SK-N-DZ (cell line): ENCODE results near the gene PIK3AP1.
"Not testable (repeated sequence)": the region's sequence is repeated elsewhere in the genome, so short reads cannot be mapped to it uniquely, and the experiment has no call there.

Source experiments
- DNase-seq: peaks from one replicate; pipeline ENCODE4 v3.0.0-alpha.2; 2015; ENCODE audit warnings: low spot score

The PIK3AP1 gene

GRCh38 chr10:96698305-96698704 is 22.0 kb downstream of the PIK3AP1 start:
- DNase-seq = not testable (repeated sequence)

- DNase-seq = no peak
Observed at GRCh38 chr10:96697438-96697837, 22.9 kb downstream of the PIK3AP1 start.

DNA sequence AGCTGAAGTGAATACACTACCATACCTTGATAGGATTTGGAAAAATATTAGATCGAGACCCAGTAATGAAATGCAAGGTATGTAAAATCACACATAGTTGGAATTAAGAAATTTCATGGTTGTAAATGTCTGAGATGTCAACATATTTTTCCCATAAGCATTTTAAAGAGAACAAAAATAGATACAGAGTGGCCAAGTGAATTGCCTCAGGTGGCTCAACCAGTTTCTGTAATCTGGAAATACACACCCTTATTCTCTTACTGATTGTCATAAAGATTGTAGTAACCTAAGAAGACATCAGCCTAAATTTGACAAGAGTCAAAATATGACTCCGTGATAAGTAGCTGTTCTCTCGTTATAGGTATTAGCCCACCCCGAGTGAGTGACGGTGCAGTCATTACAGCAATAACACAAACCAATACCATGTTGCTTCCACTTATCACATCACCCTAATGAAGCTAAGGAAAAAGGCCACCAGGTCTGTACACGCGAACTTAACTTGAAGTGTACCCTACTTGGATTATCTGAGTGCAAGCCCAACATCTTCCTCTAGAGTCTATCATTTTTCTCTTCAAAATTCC is 23.4 kb downstream of the PIK3AP1 start:
- DNase-seq = no peak

DNA sequence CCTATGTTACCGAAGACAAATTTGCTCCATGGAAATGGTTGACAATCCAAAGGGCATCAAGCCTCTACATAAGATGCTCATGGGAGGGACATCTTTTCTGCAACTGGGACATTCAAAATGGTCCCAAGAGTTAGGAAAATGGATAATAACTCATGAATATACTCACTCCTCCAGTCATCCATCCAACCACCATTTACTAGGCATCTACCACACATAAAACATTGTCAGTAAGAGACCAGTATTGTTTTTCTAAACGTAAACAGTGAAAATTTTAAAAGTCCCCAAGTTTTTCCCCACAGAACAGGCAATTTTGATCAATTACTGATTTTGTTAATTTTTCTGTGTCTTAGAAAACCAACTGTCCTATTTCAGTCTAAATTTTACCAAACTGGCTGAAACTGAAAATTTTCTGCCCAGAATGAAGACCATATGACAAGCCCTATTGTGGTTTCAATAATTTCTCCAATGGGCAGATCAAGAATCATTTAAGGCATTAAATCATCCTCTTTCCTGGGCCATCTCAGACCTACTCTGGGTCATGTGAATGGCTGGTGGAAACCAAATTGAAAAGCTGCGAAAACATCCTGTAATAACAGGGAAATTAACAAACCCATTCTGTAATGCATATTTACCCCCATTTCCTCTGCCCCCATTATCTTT is 24.2 kb downstream of the PIK3AP1 start:
- no peak for DNase-seq

GRCh38 chr10:96695366-96695765 is 24.9 kb downstream of the PIK3AP1 start:
- DNase-seq = no peak

GRCh38 chr10:96693431-96693830 is 26.9 kb downstream of the PIK3AP1 start:
- DNase-seq = no peak

DNA sequence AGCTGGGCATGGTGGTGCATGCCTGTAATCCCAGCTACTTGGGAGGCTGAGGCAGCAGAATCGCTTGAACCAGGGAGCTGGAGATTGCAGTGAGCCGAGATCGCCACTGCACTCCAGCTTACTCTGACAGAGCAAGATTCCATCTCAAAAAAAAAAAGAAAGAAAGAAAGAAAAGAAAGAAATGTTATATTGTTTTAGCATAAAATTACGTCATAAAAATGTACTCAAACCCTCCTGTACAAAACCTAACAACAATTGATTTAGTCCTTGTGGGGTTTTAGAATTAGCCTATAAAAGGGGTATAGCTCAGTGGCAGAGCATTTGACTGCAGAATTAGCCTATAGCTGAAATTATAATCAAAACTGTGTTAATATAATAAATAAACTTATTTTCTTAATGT is 27.9 kb downstream of the PIK3AP1 start:
- no peak for DNase-seq

- DNase-seq = no peak
Observed at GRCh38 chr10:96691761-96692160, 28.6 kb downstream of the PIK3AP1 start.

DNA sequence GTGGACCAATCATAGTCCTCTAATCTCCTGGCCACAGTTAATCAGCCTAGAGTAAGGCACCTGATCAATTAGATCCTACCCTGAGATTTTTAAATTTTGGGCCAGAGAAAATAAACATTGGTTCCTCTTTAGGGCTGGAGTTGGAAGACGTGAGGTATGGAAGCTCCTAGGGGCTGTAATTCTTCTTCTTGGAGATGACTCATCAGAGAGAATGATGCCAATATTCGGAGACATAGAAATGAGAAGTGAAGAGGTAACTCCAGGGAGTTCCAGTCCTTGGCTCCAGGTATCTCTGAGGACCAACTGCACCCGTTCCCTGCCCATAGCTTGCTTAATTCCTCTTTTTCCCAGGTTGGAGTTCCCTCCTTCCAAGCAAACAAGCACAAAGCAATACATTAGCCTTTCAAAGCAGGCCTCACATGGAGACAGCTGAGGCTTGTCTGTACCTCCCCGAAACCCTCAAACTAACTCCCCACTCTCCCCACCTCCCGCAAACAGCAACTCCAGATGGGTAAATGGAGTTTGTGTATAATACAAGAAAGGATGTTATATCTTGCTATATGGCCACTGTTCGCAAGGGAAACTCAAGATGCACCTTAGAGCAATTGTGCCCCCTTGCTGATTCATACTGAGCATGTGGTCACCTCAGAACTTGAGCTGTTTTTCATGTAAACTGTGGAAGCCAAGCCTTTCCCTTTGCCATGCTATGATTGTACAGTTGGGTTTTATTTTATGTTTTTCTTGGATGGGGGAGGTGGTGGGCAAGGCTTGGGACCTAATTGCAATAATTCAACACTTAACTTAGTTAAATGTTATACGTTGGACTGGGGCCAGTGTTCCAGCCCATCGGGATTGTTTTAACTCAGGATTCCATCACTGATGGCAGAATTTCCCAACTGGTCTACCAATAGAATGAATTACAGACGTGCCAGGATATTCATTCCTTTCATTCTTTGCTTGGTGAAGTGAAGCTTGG is 29.3 kb downstream of the PIK3AP1 start:
- DNase-seq = no peak

GRCh38 chr10:96688789-96689188 is 31.5 kb downstream of the PIK3AP1 start:
- no peak for DNase-seq

GRCh38 chr10:96687317-96688012 is 32.8 kb downstream of the PIK3AP1 start:
- no peak for DNase-seq

GRCh38 chr10:96686514-96686913 is 33.8 kb downstream of the PIK3AP1 start:
- DNase-seq = no peak

- DNase-seq = no peak
Observed at GRCh38 chr10:96685306-96685705, 35.0 kb downstream of the PIK3AP1 start.

DNA sequence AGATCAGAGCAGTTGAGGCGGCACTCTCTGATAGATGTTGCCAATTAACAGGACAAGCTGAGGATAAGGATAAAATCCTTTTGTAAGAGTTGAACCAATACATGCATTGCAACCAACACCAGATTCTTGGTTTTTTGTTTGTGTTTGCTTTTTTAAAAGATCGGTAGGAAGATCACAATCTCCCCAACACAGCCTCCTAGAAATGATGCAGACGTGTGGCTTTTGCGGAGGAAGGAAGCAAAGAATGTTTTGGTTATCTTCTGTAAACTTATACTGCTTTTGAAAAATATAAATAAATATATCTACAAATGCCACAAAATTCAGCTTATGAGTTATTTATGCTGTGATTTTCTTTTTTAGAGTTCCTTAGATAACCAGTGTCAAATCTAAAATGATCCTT is 35.5 kb downstream of the PIK3AP1 start:
- no peak for DNase-seq

DNA sequence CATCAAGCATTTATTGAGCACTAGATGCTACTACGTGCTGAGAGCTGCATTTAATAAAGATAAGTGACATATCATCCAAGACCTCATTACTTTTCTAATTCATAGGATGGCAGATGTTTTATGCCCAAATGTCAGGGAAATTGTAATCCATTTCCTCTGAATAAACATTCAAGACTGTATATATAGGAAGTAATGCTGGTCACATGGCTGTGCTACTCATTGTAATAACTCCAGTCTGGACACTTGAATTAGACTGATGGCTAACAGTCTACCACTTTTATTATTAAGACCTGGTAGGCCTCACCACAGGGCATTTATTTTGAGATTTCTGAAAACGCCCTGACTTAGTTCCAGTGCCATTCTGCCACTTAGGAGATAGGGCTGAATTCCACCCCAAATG is 36.6 kb downstream of the PIK3AP1 start:
- no peak for DNase-seq

DNA sequence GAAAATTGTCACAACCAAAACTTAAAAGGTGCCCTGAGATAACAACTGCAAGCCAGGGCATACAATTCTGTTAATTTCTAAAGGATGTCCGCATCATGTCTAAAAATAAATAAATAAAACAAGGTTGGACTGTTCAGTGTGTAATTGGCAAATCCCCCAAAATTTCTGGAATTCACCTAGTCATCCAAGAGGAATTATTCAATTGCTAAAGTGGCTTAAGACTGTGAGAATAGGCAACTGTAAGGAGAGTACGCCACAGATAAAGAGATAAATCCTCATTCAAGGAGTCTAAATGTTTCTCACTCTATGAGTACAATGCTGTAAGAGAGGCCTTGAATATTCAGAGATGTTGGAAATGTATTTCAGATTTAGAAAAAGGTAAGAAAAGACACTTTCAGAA is 37.2 kb downstream of the PIK3AP1 start:
- no peak for DNase-seq

- no peak for DNase-seq
Observed at GRCh38 chr10:96681524-96681923, 38.8 kb downstream of the PIK3AP1 start.

DNA sequence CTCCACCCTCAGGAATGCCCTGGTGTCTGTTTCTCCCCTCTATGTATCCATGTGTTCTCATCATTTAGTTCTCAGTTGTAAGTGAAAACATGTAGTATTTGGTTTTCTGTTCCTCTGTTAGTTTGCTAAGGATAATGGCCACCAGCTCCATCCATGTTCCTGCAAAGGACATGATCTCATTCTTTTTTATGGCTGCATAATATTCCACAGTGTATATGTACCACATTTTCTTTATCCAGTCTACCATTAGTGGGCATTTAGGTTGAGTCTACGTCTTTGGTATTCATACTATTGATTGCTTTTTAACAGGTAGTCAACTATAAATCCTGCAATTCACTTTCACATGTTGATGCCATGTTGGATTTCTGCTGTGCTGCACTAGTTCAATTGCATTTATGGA is 39.9 kb downstream of the PIK3AP1 start:
- DNase-seq = not testable (repeated sequence)

DNA sequence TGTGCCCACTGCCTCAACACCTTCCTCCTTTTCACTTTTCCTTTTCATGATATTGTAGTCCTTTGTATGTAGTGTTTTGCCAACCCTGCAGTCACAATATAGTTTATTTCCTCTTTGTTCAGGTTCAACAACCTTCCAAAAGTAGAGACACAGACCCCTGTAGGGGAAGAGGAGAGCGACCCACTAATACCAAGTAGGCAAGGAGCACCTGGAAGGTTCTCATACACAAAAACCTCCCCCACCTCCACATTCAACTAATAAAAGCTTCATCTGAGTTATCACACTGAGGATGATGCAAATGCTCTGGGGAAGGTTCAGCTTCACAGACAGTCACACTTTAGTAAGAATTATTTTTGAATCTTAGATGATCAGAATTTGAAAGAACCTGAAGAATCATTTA is 41.6 kb downstream of the PIK3AP1 start:
- DNase-seq = no peak

DNA sequence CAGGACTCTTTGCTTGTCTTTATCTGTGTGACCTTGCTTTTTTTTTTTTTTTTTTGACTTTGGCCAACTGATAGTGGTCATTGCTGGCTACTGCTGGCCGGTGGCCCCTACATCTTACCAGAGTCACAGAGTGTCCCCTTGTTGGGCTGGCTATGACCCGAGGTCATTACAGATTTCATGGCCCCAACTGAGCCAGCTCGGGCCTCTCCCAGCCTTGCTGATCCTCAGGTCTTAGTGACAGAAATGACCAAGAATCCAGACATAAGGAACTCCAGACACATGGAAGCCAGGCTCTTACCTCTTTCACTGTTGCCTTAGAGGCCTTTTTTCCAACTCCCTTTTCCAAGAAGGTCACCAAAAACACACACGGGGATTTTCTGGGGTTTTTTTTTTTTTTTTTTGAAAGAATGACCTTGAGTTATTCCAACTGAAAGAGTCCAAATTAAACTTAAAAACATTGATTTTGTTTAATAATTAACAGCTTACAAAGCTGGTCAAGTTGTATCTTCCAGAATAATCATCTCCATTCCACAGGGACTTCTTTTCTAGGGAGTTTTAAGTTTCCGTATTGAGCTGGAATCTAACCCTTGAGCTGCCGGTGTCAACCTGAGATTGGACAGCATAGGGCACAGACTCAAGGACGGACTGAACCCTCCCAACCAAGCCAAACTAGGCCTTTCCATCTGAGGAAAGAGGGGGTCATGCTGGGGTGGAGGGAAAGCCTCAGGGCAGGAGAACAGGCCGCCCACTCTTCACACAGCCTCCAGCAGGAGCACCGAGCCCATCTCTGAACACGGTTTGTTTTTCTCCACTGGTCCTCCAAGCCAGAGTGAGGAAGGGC is 43.8 kb downstream of the PIK3AP1 start:
- DNase-seq = no peak

DNA sequence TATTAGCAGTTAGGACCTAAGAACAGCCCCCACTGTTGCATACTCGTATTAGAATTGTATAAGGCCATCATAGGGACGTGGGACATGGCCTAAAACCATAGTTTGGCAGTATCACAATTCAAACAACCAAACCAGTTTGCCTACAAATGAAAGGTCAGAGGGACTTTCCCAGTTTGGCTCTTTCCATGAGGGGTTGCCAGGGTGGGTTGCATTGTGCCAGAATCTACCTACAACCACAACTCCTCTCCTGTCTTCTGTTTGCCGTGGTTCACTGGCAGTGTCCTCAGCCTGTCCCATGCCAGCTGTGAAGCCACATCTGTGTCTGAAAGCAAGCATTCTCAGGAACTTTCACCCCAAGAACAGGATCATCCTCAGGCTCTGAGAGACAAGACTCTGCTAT is 44.5 kb downstream of the PIK3AP1 start:
- DNase-seq = no peak
